Neural crest cell (in vitro differentiated cells): ENCODE measurements around the gene NUDT6. TPM values are rescaled to one million over a fixed set of nuclear protein-coding genes. Genes with fewer than 3 reads are reported as not detected.
A peak's percentile ranks its signal among the peaks of the same experiment; 100 is the strongest.

ENCODE experiments used
- DNase-seq: peaks from one replicate; pipeline ENCODE4 v3.0.0; 2021; ENCODE audit warnings: low read depth, mixed read lengths, low spot score
- H3K27ac Mint-ChIP-seq: one replicate; pipeline ENCODE4 v1.8.0; 2021; ENCODE audit warnings: mild to moderate bottlenecking, mixed read lengths; ENCODE audit not compliant: unreplicated experiment
- H3K27me3 Mint-ChIP-seq: 2 replicates; pipeline ENCODE4 v1.8.0; 2021; ENCODE audit warnings: low read depth, mild to moderate bottlenecking, mixed read lengths
- H3K36me3 Mint-ChIP-seq: 2 replicates; pipeline ENCODE4 v1.8.0; 2021; ENCODE audit warnings: low read depth, mild to moderate bottlenecking, mixed read lengths
- H3K4me1 Mint-ChIP-seq: 2 replicates; pipeline ENCODE4 v1.8.0; 2021; ENCODE audit warnings: mixed read lengths
- H3K4me3 Mint-ChIP-seq: one replicate; pipeline ENCODE4 v1.8.0; 2021; ENCODE audit warnings: mild to moderate bottlenecking, mixed read lengths
- H3K9me3 Mint-ChIP-seq: 2 replicates; pipeline ENCODE4 v1.8.0; 2021; ENCODE audit warnings: mixed read lengths
- CTCF ChIP-seq: fragments of 200-600 bp; sonication (generic); conservative IDR thresholded peaks from 2 replicates; pipeline ENCODE4 v1.5.0; 2021; ENCODE audit warnings: antibody characterized with exemption, mild to moderate bottlenecking
- total RNA-seq: library from RNA; stranded (reverse); gene quantifications from 2 replicates; pipeline ENCODE4 v1.2.1, GENCODE V29; 2021

The NUDT6 gene
- total RNA-seq, 1 donor from 2014 or later: 10.2 TPM

DNA sequence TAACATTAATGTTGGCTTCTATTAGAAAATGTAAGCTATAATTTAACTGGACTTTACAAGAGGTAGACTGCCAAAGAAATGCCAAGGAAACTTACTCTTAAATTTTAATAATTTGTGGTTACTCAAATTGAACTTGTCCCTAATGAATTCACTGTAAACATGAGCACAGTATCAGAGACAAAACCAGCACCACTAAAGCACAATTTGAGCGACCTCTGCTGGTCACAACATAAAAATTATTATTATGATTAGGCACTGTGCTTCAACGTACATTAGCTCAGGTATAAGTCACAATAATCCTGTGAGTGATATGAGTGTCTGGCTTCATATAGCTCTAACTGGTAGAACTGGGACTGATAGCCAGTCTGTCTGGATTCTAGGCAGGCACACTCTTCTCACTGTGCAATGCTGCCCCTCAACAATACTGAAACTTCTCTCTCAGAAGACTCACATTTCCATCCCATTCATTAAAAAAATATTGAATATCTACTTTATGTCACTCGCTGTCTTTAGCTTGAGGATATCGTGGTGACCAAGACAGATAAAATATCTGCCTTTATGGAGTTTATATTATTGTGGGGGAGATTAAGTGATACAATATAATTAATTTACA lies 8.0 kb downstream of the NUDT6 start:
- TF ChIP-seq CTCF: peak; percentile 53
- H3K4me1 Mint-ChIP-seq: peaks cover 12% of the 10 kb centered on the region
- no peak overlapping the region for H3K27ac Mint-ChIP-seq
- H3K27me3 Mint-ChIP-seq: no peaks in the 10 kb centered on the region
- no peak overlapping the region for H3K4me3 Mint-ChIP-seq
- H3K9me3 Mint-ChIP-seq: no peaks in the 10 kb centered on the region
- H3K36me3 Mint-ChIP-seq: no peaks in the 10 kb centered on the region
- DNase-seq: no peak

DNA sequence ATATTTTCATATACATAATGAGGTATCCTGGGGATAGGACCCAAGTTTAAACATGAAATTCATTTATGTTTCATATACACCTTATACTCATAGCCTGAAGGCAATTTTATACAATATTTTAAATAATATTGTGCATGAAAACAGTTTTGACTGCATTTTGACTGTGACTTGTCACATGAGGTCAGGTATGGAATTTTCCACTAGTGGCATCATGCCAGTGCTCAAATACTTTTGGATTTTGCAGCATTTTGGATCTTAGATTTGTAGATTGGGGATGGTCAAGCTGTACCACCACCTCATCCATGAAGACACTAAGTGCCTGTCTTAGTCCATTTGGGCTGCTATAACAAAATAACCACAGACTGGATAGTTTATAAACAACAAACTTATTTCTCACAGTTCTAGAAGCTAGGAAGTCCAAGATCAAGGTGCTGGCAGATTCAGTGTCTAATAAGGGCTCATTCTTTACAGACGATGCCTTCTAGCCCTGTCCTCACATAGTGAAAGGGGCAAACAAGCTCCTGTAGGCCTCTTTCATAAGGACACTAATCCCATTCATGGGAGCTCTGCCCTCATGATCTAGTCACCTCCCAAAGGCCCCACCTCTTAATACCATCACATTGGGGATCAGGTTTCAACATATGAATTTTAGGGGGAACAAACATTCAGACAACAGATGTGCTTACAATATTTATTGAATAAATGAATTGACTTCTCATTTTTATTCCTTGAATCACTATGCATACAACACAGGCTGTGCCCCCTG lies 9.4 kb downstream of the NUDT6 start:
- DNase-seq: no peak
- no peaks in the 10 kb centered on the region for H3K27me3 Mint-ChIP-seq
- no peaks in the 10 kb centered on the region for H3K9me3 Mint-ChIP-seq
- no peak overlapping the region for H3K4me3 Mint-ChIP-seq
- H3K27ac Mint-ChIP-seq: no peak overlapping the region
- peaks cover 2% of the 10 kb centered on the region for H3K36me3 Mint-ChIP-seq
- no peak for TF ChIP-seq CTCF
- H3K4me1 Mint-ChIP-seq: peaks cover 9% of the 10 kb centered on the region

DNA sequence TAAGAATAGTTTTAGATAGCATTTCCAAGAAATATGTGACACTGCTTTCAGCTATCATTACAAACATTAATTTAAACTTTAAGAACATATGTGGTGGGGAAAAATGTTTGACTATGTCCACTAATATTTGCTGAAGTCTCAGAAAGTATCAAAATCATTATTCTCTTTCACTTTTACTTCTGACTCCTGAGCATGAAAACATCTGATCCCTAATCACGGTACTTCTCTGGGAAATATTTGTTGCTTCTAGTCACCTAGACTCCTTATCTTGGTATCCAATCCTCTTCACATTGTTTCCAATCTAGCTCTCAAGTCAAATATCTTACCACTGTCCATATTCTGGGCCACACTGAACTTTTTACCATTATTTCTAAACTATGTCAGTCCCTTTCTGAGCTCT lies 10.8 kb downstream of the NUDT6 start:
- no peaks in the 10 kb centered on the region for H3K9me3 Mint-ChIP-seq

DNA sequence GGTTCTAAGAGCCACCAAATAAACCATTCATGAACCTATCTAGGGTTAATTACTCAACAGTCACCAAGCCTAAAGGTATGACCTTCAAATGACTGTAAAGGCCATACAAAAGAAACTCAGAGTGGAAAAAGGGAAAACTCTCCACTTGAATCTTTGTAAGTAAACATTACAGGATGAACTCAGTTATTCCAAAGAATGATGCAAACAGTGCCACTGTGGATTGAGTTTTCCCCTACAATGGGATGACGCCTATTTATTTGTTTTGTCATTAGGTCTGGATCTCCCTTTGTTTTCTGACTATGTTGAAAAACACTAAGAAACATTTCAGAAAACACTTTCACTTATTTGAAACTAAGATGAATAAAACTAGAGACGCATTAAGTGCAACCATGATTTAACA lies 12.7 kb downstream of the NUDT6 start:
- Mint-ChIP-seq H3K4me3 (no peak overlapping the region), H3K36me3 (peaks cover 3% of the 10 kb centered on the region), H3K9me3 (no peaks in the 10 kb centered on the region), H3K27ac (no peak overlapping the region), H3K27me3 (no peaks in the 10 kb centered on the region), H3K4me1 (peaks cover 9% of the 10 kb centered on the region)
- no peak for DNase-seq
- TF ChIP-seq CTCF: no peak

More for the DNA sequence above, 10.8 kb downstream of the NUDT6 start:
- no peak for TF ChIP-seq CTCF
- peaks cover 9% of the 10 kb centered on the region for H3K4me1 Mint-ChIP-seq
- peaks cover 2% of the 10 kb centered on the region for H3K36me3 Mint-ChIP-seq
- H3K27ac Mint-ChIP-seq: no peak overlapping the region
- no peaks in the 10 kb centered on the region for H3K27me3 Mint-ChIP-seq
- H3K4me3 Mint-ChIP-seq: no peak overlapping the region
- no peak for DNase-seq

DNA sequence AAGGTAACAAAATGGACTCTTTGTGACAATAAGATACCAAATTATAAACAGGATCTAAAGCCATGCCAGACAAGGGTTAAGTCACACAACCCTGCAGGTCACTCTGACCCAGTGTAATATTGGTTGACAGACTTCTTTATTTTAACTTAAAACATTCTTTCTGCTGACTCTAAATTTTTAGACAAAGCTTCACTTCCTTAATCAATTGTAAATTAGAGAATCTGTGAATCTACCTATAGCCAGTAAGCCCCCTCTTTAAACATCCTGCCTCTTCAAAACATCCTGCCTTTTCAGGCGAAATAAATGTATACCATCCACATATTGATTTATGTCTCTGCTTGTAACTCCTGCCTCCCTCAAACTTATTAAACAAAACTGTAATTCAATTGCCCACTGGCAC lies 14.2 kb downstream of the NUDT6 start:
- H3K27me3 Mint-ChIP-seq: no peaks in the 10 kb centered on the region
- H3K36me3 Mint-ChIP-seq: peaks cover 4% of the 10 kb centered on the region
- no peak for TF ChIP-seq CTCF
- H3K4me1 Mint-ChIP-seq: peaks cover 8% of the 10 kb centered on the region
- no peak overlapping the region for H3K27ac Mint-ChIP-seq
- H3K4me3 Mint-ChIP-seq: no peak overlapping the region
- no peak for DNase-seq
- H3K9me3 Mint-ChIP-seq: no peaks in the 10 kb centered on the region
